ENCODE data around the gene STOM. TPM values are rescaled to one million over a fixed set of nuclear protein-coding genes. Genes with fewer than 3 reads are reported as not detected.

STOM gene
- total and polyA plus RNA-seq, 12 donors: 104 to 389 (median 181) TPM

DNA sequence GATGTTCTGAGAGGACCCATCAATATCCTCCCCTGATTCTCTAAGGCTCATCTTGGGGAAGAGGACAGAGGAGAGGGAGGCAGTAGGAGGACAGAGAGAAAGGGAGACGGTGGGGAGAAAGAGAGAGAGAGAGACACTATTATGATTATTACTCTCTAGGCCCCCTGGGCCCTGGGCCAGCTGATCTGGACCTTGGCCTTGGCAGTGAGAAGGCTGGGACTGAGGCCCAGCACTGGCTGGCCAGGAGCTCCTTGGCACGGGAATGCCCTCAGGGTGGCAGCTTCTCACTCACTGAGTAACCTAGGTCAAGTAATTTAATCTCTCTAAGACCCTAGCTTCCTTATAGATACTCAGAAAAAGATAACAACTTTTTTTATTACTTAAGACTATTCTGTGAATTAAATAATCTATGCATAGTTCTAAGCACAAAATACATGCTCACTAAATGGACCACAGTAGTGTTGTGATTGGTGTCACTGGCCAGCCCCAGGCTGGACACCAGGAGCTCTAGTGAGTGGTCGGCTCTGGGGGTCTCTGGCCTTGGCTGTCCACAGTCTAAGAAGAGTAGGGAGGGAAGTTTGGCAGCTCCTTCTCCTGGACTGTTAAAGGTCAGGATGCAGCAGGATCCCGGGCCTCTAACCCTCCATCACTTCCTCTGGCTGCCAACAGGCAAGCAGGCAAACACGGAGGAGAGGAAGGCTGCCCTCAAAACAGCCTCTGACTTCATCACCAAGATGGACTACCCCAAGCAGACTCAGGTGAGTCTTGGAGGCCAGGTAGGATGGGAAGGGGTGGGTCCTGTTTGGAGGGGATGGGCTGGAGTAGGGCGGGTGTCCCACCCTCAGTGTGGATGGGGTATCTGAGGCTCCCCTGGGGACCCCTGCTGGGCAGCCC is 52.1 kb downstream of the STOM start:
- DNase-seq: peak; percentile 40 to 73
- Histone ChIP-seq H3K36me3 (peaks cover under 1 to 100% (median 93%) of the 10 kb centered on the region in 9 donors), H3K4me3 (no peak overlapping the region), H3K27ac (peak overlapping the region in 9 of 10 donors; percentile 16 to 98 (median 49)), H3K4me1 (peaks cover 18 to 92% (median 44%) of the 10 kb centered on the region in 9 donors), H3K9me3 (no peaks in the 10 kb centered on the region), H3K27me3 (no peaks in the 10 kb centered on the region)
- peak in 6 of 8 donors; percentile 22 to 65 (median 54) for ATAC-seq
- WGBS, 2 donors: 47 to 58% methylated on average over 6 of the region's 6 CpGs
- TF ChIP-seq, protein P1, sequence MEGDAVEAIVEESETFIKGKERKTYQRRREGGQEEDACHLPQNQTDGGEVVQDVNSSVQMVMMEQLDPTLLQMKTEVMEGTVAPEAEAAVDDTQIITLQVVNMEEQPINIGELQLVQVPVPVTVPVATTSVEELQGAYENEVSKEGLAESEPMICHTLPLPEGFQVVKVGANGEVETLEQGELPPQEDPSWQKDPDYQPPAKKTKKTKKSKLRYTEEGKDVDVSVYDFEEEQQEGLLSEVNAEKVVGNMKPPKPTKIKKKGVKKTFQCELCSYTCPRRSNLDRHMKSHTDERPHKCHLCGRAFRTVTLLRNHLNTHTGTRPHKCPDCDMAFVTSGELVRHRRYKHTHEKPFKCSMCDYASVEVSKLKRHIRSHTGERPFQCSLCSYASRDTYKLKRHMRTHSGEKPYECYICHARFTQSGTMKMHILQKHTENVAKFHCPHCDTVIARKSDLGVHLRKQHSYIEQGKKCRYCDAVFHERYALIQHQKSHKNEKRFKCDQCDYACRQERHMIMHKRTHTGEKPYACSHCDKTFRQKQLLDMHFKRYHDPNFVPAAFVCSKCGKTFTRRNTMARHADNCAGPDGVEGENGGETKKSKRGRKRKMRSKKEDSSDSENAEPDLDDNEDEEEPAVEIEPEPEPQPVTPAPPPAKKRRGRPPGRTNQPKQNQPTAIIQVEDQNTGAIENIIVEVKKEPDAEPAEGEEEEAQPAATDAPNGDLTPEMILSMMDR (IDR thresholded peaks at IDR 0.05): peak in 2 of 9 donors; percentile 20 to 26
- intact Hi-C loops (cut with DNase I): loop anchor here in 8 of 10 donors (2.0 to 10.0 kb wide), 10 partner anchors 36 to 106 kb away; no protein-coding TSS in a partner anchor

DNA sequence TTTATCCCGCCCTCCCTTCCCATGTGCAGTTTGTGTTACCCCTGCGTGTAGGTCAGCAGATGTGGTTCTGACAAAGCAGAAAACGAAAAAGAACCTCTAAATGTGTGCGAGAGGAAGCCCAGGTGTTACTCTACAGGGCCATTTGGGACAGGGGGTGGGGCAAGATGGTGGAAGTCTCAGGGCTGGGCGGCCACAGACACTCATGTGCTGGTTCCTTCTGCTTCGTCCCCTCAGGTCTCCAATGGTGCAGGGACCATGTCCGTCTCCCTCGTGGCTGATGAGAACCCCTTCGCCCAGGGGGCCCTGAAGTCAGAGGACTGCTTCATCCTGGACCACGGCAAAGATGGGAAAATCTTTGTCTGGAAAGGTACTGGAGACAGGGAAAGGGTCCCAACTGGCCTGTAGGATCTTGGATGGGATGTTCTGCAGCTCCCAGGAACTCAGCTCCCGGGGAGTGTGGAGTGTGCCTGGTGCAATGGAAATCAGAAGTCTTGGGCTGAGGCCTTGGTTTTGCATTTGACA is 53.1 kb downstream of the STOM start:
- intact Hi-C loops (cut with DNase I): loop anchor here in 8 of 10 donors (2.0 to 10.0 kb wide), 8 partner anchors 35 to 105 kb away; no protein-coding TSS in a partner anchor
- DNase-seq (no peak), ATAC-seq (no peak)
- peaks cover 14 to 93% (median 39%) of the 10 kb centered on the region in 9 donors for H3K4me1 ChIP-seq
- WGBS, 2 donors: 91 to 92% methylated on average over 11 of the region's 11 CpGs
- peak overlapping the region in 7 of 10 donors; percentile 18 to 98 (median 57) for H3K27ac ChIP-seq
- no peaks in the 10 kb centered on the region for H3K27me3 ChIP-seq
- H3K9me3 ChIP-seq: no peaks in the 10 kb centered on the region
- TF ChIP-seq, protein P1 (IDR thresholded peaks at IDR 0.05): no peak
- H3K4me3 ChIP-seq: no peak overlapping the region
- H3K36me3 ChIP-seq: peaks cover 4 to 100% (median 93%) of the 10 kb centered on the region in 9 donors

DNA sequence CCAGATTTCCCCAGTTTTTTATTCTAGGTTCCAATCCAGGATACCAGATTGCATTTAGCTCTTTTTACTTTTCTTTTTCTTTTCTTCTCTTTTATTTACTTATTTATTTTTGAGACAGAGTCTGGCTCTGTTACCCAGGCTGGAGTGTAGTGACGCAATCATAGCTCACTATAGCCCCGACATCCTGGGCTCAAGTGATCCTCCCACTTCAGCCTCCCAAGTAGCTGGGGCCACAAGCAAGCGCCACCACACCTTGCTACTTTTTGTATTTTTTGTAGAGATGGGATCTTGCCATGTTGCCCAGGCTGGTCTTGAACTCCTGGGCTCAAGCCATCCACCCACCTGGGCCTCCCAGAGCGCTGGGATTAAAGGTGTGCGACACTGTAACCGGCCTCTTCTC is 53.7 kb downstream of the STOM start:
- Histone ChIP-seq H3K4me1 (peaks cover 14 to 95% (median 37%) of the 10 kb centered on the region in 9 donors), H3K27me3 (no peaks in the 10 kb centered on the region), H3K36me3 (peaks cover 4 to 100% (median 93%) of the 10 kb centered on the region in 9 donors), H3K4me3 (no peak overlapping the region), H3K27ac (peak overlapping the region in 6 of 10 donors; percentile 14 to 98 (median 68)), H3K9me3 (no peaks in the 10 kb centered on the region)
- DNase-seq: no peak
- no peak for ATAC-seq
- WGBS, 2 donors: 93 to 94% methylated on average over 6 of the region's 6 CpGs
- intact Hi-C loops (cut with DNase I): loop anchor here in 8 of 10 donors (2.0 to 10.0 kb wide), 8 partner anchors 34 to 104 kb away; no protein-coding TSS in a partner anchor
- TF ChIP-seq, protein P1 (IDR thresholded peaks at IDR 0.05): no peak

- Histone ChIP-seq H3K36me3 (peaks cover 7 to 100% (median 92%) of the 10 kb centered on the region in 9 donors), H3K27me3 (no peaks in the 10 kb centered on the region), H3K27ac (peak overlapping the region in 3 of 10 donors; percentile 10 to 24 (median 16)), H3K4me1 (peaks cover 4 to 89% (median 30%) of the 10 kb centered on the region in 9 donors), H3K4me3 (no peak overlapping the region), H3K9me3 (no peaks in the 10 kb centered on the region)
- ATAC-seq: no peak
- TF ChIP-seq, protein P1 (IDR thresholded peaks at IDR 0.05): no peak
- no peak for DNase-seq
- WGBS, 2 donors: 94 to 97% methylated on average over 10 of the region's 10 CpGs
- intact Hi-C loops (cut with DNase I): loop anchor here in 4 of 10 donors (5.0 to 10.0 kb wide), 4 partner anchors 36 to 101 kb away; no protein-coding TSS in a partner anchor
These were observed 56.4 kb downstream of the STOM start for GRCh38 chr9:121313458-121314152.
